Cardiac septum (tissue), 1 donor: ENCODE results near the gene COPS7A. TPM values are rescaled to one million over a fixed set of nuclear protein-coding genes. Genes with fewer than 3 reads are reported as not detected.

Experiments
- DNase-seq: peaks from one replicate; pipeline ENCODE4 v3.0.0-alpha.2; 2020; ENCODE audit warnings: low spot score
- intact Hi-C: fragments of 100-400 bp; cut with DNase I; formaldehyde crosslinking; loops from one replicate; pipeline ENCODE4 v1.14.0; 2022
- total RNA-seq: library from RNA; stranded (reverse); fragmentation: NEBNext Ultra II Directional; extraction: Animal tissue kit (Norgen Biotek cat#: 25700); gene quantifications from one replicate; pipeline ENCODE4 v1.2.1, GENCODE V29; 2021
- donor health status: DM: no; HTN: no; CAD: no.

Gene COPS7A
- total RNA-seq, 1 donor from 2014 or later: 64.7 TPM

DNA sequence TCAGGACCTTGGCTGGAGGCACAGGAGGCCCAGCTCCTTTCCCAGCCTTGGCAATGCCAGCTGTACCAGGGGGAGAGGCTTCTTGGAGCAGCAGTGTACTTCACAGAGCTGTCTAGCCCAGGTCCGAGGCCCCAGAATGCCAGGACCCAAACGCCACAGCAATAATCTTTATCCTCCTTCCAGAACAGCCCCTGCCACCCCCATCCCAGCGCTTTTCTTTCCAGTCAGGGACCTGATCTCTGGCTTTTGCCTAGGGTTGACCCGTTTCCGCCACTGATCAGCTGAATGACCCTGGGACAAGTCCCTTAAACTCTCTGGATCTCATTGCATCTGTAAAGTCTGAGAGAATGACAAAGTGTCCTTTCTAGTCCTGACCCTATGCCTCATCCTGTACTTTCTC lies 53.5 kb downstream of the COPS7A start:
- no peak for DNase-seq
- intact Hi-C loops: loop anchor here (5.0 kb wide), 1 partner anchor 160 kb away; no protein-coding TSS in a partner anchor

- intact Hi-C loops: loop anchor here (5.0 kb wide), 1 partner anchor 161 kb away; no protein-coding TSS in a partner anchor
- DNase-seq: no peak
Measured at GRCh38 chr12:6778217-6778573, 54.3 kb downstream of the COPS7A start.

DNA sequence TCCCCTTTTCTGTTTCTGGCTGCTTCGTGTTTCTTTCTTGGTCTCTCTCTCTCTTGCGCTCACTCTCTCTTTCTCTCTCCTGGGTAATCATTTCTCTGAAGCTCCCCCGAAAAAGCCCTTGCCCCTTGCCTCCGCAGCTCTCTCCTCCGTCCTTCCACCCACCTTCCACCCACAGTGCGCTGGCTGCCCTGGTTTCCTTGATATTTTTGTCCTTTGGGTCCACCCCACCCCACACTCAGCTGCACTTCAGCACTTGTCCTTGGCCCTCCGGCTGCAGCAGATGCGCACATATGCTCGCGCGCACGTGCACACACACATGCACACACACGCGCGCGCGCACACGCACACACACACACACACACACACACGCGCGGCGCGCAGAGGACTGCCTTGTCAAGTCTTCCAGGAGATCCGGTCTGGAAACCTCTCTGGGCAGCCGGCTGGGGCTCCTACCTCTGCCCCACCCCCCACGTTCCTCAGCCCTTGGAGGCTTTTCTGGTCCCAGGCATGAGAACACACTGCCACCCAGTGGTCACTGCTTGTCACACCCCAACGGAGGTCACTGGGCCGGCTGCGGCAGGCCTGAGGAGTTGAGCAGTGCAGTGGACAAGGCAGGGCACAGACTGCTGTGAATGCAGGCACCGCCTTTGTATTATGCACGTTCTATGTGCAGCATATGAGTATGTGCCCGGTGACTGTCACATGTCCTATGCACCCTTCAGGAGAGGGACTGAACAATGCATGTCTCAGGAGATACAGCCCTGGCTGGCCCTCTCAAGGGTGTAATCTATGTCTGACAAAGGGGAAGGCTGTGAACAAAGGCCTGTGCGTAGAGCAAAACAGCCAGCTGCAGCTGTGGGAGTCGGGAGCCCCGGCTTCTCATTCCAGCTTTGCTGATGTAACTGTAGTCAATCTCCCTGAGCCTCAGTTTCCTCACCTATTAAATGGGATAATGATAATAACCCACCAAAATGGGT lies 55.0 kb downstream of the COPS7A start:
- intact Hi-C loops: loop anchor here (1.0 to 5.0 kb wide), 3 partner anchors 26 to 162 kb away; partner anchors contain the start of gene MLF2
- peak; percentile 96 for DNase-seq

- no peak for DNase-seq
- intact Hi-C loops: loop anchor here (1.0 to 5.0 kb wide), 3 partner anchors 27 to 163 kb away; partner anchors contain the start of gene MLF2
Measured at GRCh38 chr12:6779708-6780432, 56.0 kb downstream of the COPS7A start.

DNA sequence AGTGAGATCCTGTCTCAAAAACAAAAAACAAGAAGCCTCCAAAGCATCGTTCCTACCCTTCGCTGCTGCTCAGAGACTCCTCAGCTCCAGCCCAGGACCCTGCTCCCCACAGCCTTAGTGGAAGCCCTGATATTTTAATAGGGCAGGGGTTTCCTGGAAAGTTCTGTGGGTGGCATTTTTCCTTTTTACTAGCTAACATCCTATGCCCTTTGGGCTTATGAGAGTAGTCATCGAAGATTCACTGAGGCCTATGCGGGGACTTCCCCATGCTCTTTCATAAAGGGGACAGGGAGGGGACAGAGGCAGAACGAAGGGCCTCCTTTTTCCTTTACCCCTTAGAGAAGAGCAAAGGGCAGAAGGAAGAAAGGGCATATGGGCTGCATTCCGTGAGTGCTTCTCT lies 56.7 kb downstream of the COPS7A start:
- intact Hi-C loops: no loop called here
- DNase-seq: no peak

Other genes with a start within 250 kb of the COPS7A start
- 174 TPM for gene MRPL51, start 230.8 kb upstream of the COPS7A start, total RNA-seq
- gene NCAPD2, start 229.9 kb upstream of the COPS7A start, total RNA-seq: 12.0 TPM
- gene GAPDH, start 189.5 kb upstream of the COPS7A start, total RNA-seq: 4,827 TPM
- 24.8 TPM for gene IFFO1, start 168.0 kb upstream of the COPS7A start, total RNA-seq
- gene NOP2, start 155.8 kb upstream of the COPS7A start, total RNA-seq: 18.5 TPM
- gene CHD4, start 116.7 kb upstream of the COPS7A start, total RNA-seq: 186 TPM
- 2.6 TPM for gene LPAR5, start 88.1 kb upstream of the COPS7A start, total RNA-seq
- gene ACRBP, start 76.6 kb upstream of the COPS7A start, total RNA-seq: 1.6 TPM
- 20.6 TPM for gene ING4, start 60.9 kb upstream of the COPS7A start, total RNA-seq
- gene ZNF384, start 34.7 kb upstream of the COPS7A start, total RNA-seq: 32.7 TPM
- gene PIANP, start 23.2 kb upstream of the COPS7A start, total RNA-seq: 0.40 TPM
- gene MLF2, start 29.1 kb downstream of the COPS7A start, total RNA-seq: 135 TPM
- 234 TPM for gene PTMS, start 42.3 kb downstream of the COPS7A start, total RNA-seq
- 0.57 TPM for gene LAG3, start 48.5 kb downstream of the COPS7A start, total RNA-seq
- 3.8 TPM for gene CD4, start 65.5 kb downstream of the COPS7A start, total RNA-seq
- 5.7 TPM for gene GPR162, start 97.8 kb downstream of the COPS7A start, total RNA-seq
- gene P3H3, start 104.4 kb downstream of the COPS7A start, total RNA-seq: 25.7 TPM
- 9.7 TPM for gene GNB3, start 116.9 kb downstream of the COPS7A start, total RNA-seq
- 0.65 TPM for gene CDCA3, start 127.2 kb downstream of the COPS7A start, total RNA-seq
- gene USP5, start 128.1 kb downstream of the COPS7A start, total RNA-seq: 83.5 TPM
- gene TPI1, start 143.5 kb downstream of the COPS7A start, total RNA-seq: 657 TPM
- gene SPSB2, start 149.3 kb downstream of the COPS7A start, total RNA-seq: 4.5 TPM
- gene LRRC23, start 180.8 kb downstream of the COPS7A start, total RNA-seq: 13.3 TPM
- gene ENO2, start 190.5 kb downstream of the COPS7A start, total RNA-seq: 29.7 TPM
- 76.9 TPM for gene ATN1, start 203.9 kb downstream of the COPS7A start, total RNA-seq
- gene RNU7-1, start 219.8 kb downstream of the COPS7A start, total RNA-seq: not detected
- gene C12orf57, start 220.0 kb downstream of the COPS7A start, total RNA-seq: 162 TPM
- gene PTPN6, start 227.3 kb downstream of the COPS7A start, total RNA-seq: 7.0 TPM
- 125 TPM for gene PHB2, start 246.6 kb downstream of the COPS7A start, total RNA-seq
- 32.7 TPM for gene EMG1, start 246.9 kb downstream of the COPS7A start, total RNA-seq